NCI-H187 treated with DMSO at 0.1 percent for 48 hours (cell line): ENCODE results near the gene TEKT5.
"Not testable (repeated sequence)": the region's sequence is repeated elsewhere in the genome, so short reads cannot be mapped to it uniquely, and the experiment has no call there.

Experiments used
- DNase-seq: peaks from one replicate; lab custom pipeline; 2025; lab: John Stamatoyannopoulos, UW

The TEKT5 gene

DNA sequence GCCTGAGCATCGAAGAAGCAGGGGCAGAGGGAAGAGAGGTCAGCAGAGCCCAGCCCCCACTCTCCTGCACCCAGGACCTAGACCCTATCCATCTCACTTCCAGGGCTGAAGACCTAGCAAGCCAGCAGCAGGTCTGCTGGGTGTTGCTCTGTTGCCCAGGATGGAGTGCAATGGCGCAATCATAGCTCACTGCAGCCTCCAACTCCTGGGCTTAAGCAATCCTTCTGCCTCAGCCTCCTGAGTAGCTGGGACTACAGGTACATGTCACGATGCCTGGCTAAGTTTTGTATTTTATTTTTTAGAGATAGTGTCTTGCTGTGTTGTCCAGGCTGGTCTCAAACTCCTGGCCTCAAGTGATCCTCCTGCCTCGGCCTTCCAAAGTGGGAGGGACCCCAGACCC lies 61.3 kb downstream of the TEKT5 start:
- not testable (repeated sequence) for DNase-seq

GRCh38 chr16:10631886-10632285 lies 62.8 kb downstream of the TEKT5 start:
- no peak for DNase-seq

DNA sequence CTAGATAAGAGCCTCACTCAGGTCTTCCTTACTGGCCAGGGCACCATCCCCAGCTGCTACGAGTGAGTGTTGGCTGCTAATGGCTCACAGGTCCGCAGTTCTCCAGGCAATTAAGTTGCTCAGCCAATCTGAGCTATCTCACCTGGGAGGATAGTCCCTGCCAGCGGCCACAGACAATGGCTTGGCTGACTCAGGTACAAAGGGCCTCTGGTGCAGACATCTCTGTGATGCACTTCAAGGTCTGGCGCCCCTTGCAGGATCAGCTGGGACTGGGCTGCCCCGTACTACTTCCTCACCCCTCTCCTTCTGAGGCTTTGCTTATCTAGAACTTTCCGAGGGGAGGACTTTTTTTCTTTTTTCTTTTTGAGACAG lies 65.2 kb downstream of the TEKT5 start:
- no peak for DNase-seq

GRCh38 chr16:10625595-10626357 lies 69.0 kb downstream of the TEKT5 start:
- no peak for DNase-seq

DNA sequence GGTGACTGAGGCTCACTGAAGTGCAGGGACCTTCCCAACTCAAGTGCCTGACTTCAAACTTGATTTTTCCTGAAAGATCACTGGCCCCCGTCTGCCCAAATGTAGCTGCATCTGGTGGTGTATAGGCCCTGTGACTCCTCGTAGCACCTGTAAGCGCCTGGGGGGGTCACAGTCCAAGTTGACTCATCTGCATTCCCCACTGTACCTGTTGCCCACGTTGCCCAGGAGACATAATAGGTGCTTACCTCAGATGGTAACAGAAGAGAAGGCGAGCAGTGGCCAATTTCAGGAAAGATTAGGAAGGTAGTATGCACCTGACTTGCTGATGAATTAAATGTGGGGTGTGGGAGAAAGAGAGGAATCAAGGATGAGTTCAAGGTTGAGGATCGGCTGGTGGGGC lies 70.2 kb downstream of the TEKT5 start:
- DNase-seq, result no peak

DNA sequence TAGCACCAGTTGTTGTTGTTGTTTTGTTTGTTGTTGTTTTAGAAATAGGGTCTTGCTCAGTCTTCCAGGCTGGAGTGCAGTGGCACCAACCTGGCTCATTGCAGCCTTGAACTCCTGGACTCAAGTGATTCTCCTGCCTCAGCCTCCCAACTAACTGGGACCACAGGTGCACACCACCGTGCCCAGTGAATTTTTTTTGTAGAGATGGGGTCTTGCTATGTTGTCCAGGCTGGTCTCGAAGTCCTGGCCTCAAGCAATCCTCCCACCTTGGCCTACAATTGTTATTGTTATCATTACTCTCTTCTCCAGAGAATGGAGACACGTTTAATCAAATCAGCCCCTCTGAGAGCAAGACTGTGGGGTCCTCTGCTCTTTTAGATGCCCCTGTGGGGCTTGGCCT lies 71.7 kb downstream of the TEKT5 start:
- DNase-seq, result no peak

DNA sequence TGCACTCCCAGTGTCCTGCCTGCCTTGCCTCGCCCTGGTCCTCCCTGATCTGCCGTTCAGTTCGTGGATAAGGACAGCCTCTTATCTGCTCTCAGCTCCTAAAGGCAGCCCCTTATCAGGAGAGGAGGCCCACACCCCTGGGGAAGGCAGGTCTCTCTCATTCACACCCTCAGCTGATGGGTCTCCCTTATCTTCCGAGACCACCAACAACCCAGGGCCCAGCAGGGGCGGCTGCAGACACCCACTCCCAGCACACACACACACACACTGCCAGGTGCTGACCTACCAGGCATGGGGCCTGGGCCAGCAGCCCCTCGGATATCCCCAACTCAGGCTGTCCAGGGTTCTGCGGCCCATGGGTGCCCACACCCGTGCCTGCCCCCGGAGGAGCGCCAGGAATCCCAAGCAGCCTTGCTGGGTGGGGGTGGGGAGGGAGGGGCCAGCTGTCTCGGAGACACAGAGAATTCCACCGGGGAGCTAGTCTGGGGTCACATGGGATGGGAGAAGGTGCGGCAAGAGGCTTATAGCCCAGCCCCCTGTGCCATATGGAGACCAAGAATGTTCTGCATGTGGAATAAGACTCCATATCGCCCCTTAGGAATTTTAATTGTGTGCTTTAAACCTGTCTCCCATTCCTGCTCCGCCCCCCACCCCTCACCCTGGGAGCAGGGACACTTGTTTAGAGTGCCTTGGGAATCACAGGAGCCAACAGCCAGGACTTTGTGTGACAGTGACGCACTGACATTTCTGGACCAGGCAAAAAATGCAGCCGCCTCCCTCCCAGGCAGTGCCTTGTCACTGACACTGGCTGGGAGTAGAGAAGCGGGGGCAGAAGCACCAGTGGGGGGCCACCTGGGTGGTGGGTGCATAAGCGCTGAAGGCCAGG lies 72.5 kb downstream of the TEKT5 start:
- DNase-seq, result no peak

DNA sequence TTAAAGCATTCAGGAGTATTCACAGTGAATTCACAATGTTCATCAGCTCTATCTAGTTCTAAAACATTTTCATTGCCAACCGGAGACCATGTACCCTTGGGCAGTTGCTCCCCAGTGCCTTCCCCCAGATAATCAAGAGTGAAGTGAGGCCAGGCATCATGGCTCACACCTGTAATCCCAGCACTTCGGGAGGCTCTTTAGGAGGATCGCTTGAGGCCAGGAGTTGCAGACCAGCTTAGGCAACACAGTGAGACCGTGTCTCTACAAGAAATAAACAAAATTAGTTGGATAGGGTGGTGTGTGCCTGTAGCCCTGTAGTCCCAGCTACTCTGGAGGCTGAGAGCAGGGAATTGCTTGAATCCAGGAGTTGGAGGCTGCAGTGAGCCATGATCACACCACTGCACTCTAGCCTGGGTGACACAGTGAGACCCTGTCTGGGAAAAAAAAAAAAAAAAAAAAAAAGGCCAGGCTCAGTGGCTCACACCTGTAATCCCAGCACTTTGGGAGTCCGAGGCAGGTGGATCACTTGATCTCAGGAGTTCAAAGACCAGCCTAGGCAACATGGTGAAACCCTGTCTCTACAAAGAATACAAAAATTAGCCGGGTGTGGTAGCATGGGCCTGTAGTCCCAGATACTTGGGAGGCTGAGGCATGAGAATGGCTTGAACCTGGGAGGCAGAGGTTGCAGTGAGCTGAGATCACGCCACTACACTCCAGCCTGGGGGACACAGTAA lies 73.3 kb downstream of the TEKT5 start:
- not testable (repeated sequence) for DNase-seq

DNA sequence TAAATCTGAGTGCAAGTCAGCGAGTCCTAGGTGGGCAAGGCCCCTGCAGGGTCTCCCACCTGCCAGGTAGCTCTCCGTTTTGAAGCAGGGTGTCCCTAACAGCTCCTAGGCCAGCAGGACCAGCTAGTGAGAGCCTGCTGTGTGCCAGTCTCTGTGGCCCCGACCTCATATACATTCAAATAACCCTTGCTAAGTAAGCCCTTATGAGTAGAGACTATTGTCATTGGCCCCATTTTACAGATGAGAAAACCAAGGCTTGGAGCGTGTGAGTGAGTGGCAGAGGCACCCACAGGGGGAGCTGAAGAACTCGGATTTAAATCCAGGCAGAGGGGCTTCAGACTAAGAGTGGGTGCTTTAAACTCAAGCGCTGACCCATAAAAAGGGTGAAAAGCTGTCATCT lies 74.6 kb downstream of the TEKT5 start:
- DNase-seq, result no peak

GRCh38 chr16:10619271-10619849 lies 75.4 kb downstream of the TEKT5 start:
- no peak for DNase-seq

- DNase-seq, result no peak
These were observed 76.0 kb downstream of the TEKT5 start for GRCh38 chr16:10618710-10619209.

- no peak for DNase-seq
These were observed 76.9 kb downstream of the TEKT5 start for GRCh38 chr16:10617662-10618420.

GRCh38 chr16:10616756-10617640 lies 77.7 kb downstream of the TEKT5 start:
- no peak for DNase-seq

DNA sequence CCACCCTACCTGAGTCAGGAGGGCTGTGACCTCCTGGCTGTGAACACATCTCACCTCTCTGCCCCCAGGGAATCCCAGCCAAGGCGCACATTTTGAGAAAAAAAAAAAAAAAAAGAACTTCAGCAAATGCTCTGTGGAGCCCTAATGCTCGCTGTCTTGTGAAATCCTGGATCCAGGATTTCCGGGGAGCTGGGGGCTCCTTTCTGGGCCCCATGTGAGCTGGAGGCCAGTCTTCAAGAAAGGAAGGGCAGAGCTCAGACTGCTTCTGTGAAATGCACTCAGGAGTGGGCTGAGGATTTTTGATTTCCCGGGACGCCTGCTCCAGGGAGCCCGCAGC lies 78.3 kb downstream of the TEKT5 start:
- DNase-seq, result no peak

DNA sequence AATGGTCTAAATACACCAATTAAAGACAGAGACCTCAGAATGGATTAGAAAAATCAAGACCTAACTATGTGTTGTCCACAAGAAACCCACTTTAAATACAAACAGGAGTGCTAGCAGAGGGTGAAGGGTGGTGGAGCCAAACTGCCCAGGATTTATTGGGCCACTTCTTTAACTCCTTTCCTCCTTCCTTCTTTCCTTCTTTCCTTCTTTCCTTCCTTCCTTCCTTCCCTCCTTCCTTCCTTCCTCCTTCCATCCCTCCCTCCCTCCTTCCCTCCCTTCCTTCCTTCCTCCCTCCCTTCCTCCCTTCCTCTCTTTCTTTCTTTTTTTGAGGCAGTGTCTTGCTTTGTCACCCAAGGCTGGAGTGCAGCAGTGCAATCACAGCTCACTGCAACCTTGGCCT lies 80.0 kb downstream of the TEKT5 start:
- no peak for DNase-seq

DNA sequence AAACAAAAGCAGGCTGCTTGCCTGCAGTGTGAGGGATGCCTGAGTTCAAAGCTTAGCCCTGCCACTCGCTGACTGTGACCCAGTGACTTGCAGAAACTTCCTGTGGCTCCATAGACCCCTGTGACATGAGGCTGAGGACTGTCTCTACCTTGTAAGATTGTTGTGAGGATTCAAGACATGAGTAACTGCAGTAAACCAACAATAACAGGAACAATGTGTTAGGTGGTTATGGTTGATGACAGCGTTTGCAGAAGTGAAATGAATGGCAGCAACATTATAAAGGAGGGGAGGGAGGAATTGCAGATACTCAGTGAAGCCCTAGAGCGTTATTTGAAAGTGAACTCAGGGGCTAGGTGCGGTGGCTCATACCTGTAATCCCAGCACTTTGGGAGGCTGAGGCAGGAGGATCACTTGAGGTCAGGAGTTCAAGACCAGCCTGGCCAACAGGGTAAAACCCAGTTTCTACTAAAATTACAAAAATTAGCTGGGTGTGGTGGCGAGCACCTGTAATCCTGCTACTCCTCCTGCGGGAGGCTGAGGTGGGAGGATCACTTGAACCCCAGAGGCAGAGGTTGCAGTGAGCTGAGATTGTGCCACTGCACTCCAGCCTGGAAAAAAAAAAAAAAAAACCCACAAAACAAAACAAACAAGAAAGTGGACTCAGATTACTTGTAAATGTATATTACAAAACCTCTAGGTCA lies 80.8 kb downstream of the TEKT5 start:
- DNase-seq, result no peak

DNA sequence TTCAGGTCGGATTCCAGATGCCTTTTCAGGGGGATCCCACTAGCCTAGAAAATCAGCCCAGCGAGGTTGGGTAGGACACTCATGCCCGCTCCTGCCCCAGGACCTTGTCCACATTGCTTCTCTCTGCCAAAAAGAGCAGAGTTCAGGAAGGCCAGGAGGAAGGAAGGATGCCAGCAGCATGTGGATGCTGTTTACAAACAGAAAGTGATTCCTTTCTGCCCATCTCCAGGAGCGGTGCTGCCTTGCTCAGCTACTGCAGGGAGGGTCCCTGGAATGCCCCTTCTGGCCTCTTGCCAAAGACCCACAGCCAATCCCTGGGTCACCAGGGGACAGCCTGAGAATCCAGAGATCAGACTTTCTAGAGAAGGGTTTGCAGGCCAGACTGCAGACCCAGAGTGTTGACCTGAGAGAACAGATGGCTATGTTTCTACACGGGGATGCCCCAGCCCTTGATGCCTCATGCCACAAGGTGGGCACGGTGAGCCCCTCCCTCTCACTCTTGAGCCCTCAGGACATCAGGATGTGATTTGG lies 82.0 kb downstream of the TEKT5 start:
- DNase-seq, result no peak

GRCh38 chr16:10611825-10612342 lies 82.8 kb downstream of the TEKT5 start:
- no peak for DNase-seq

GRCh38 chr16:10610499-10611184 lies 84.1 kb downstream of the TEKT5 start:
- DNase-seq, result no peak
